GM21528 (cell line): Measurements from ENCODE around the gene GNL2.
A peak's percentile ranks its signal among the peaks of the same experiment; 100 is the strongest.

ENCODE experiments used
- ATAC-seq: cut with Tn5 transposase; IDR thresholded peaks from one replicate; pipeline ENCODE4 v1.9.1; 2021; ENCODE audit warnings: mild to moderate bottlenecking, moderate library complexity; ENCODE audit not compliant: unreplicated experiment, low FRiP score

Gene GNL2

GRCh38 chr1:37595440-37596181 lies at the start of gene GNL2:
Gene GNL2, minus strand, starts transcription at chr1:37595937. Its CDS starts 115 bp downstream, at chr1:37595822.
- ATAC-seq, result peak; percentile 97

- no peak for ATAC-seq
Measured at GRCh38 chr1:37641059-37641458, 45.3 kb upstream of the GNL2 start.

GRCh38 chr1:37636435-37636834 lies 40.7 kb upstream of the GNL2 start:
- no peak for ATAC-seq

- no peak for ATAC-seq
Measured at GRCh38 chr1:37634992-37635902, 39.5 kb upstream of the GNL2 start.

GRCh38 chr1:37634244-37634991 lies 38.7 kb upstream of the GNL2 start, which contains the start of gene RSPO1:
Gene RSPO1, minus strand, starts transcription at chr1:37634892. Its CDS starts 5,231 bp downstream, at chr1:37629661.
- no peak for ATAC-seq

GRCh38 chr1:37633938-37634243 lies 38.2 kb upstream of the GNL2 start:
- no peak for ATAC-seq

- ATAC-seq, result no peak
Measured at GRCh38 chr1:37633040-37633937, 37.6 kb upstream of the GNL2 start.

- ATAC-seq, result no peak
Measured at GRCh38 chr1:37631036-37631435, 35.3 kb upstream of the GNL2 start.

- no peak for ATAC-seq
Measured at GRCh38 chr1:37630426-37631028, 34.8 kb upstream of the GNL2 start.

GRCh38 chr1:37629726-37630425 lies 34.1 kb upstream of the GNL2 start:
- no peak for ATAC-seq

- no peak for ATAC-seq
Measured at GRCh38 chr1:37629008-37629407, 33.3 kb upstream of the GNL2 start.

- ATAC-seq, result no peak
Measured at GRCh38 chr1:37628026-37628556, 32.4 kb upstream of the GNL2 start.

GRCh38 chr1:37622131-37622530 lies 26.4 kb upstream of the GNL2 start:
- no peak for ATAC-seq

GRCh38 chr1:37621326-37621870 lies 25.7 kb upstream of the GNL2 start:
- ATAC-seq, result no peak

GRCh38 chr1:37620707-37621106 lies 25.0 kb upstream of the GNL2 start:
- ATAC-seq, result no peak

- no peak for ATAC-seq
Measured at GRCh38 chr1:37616330-37616729, 20.6 kb upstream of the GNL2 start.

- ATAC-seq, result no peak
Measured at GRCh38 chr1:37614105-37614504, 18.4 kb upstream of the GNL2 start.

GRCh38 chr1:37612186-37612585 lies 16.4 kb upstream of the GNL2 start:
- no peak for ATAC-seq
